ENCODE results near the gene PTPRK.
"Not testable (repeated sequence)": the region's sequence is repeated elsewhere in the genome, so short reads cannot be mapped to it uniquely, and the experiment has no call there.

Gene PTPRK

GRCh38 chr6:127952176-127952575 lies 568.2 kb downstream of the PTPRK start:
- no peak for DNase-seq (ENCODE audit: low spot score)

- no peak for DNase-seq (ENCODE audit: low spot score)
These were observed 569.1 kb downstream of the PTPRK start for GRCh38 chr6:127951172-127951917.

GRCh38 chr6:127950566-127951145 lies 569.7 kb downstream of the PTPRK start:
- no peak for DNase-seq (ENCODE audit: low spot score)

- no peak for DNase-seq (ENCODE audit: low spot score)
These were observed 571.1 kb downstream of the PTPRK start for GRCh38 chr6:127949251-127949650.

- no peak for DNase-seq (ENCODE audit: low spot score)
These were observed 574.0 kb downstream of the PTPRK start for GRCh38 chr6:127946388-127946787.

- DNase-seq (ENCODE audit: low spot score): no peak
These were observed 574.8 kb downstream of the PTPRK start for GRCh38 chr6:127945434-127946097.

GRCh38 chr6:127941228-127941627 lies 579.2 kb downstream of the PTPRK start:
- no peak for DNase-seq (ENCODE audit: low spot score)

- DNase-seq (ENCODE audit: low spot score): peak; percentile 3
These were observed 580.8 kb downstream of the PTPRK start for GRCh38 chr6:127939442-127940066.

- DNase-seq (ENCODE audit: low spot score): peak; percentile 5
These were observed 581.7 kb downstream of the PTPRK start for GRCh38 chr6:127938701-127939100.

- no peak for DNase-seq (ENCODE audit: low spot score)
These were observed 582.7 kb downstream of the PTPRK start for GRCh38 chr6:127937747-127938146.

- DNase-seq (ENCODE audit: low spot score): no peak
These were observed 583.3 kb downstream of the PTPRK start for GRCh38 chr6:127937102-127937501.

GRCh38 chr6:127934956-127935355 lies 585.4 kb downstream of the PTPRK start:
- DNase-seq (ENCODE audit: low spot score): no peak

GRCh38 chr6:127933852-127934840 lies 586.3 kb downstream of the PTPRK start:
- DNase-seq (ENCODE audit: low spot score): no peak

- DNase-seq (ENCODE audit: low spot score): no peak
These were observed 587.3 kb downstream of the PTPRK start for GRCh38 chr6:127933137-127933536.

GRCh38 chr6:127932708-127933107 lies 587.7 kb downstream of the PTPRK start:
- no peak for DNase-seq (ENCODE audit: low spot score)

GRCh38 chr6:127926441-127926840 lies 594.0 kb downstream of the PTPRK start:
- DNase-seq (ENCODE audit: low spot score): not testable (repeated sequence)

- DNase-seq (ENCODE audit: low spot score): no peak
These were observed 596.0 kb downstream of the PTPRK start for GRCh38 chr6:127924440-127924839.

GRCh38 chr6:127924031-127924430 lies 596.4 kb downstream of the PTPRK start:
- no peak for DNase-seq (ENCODE audit: low spot score)

GRCh38 chr6:127923135-127923534 lies 597.3 kb downstream of the PTPRK start:
- no peak for DNase-seq (ENCODE audit: low spot score)

GRCh38 chr6:127921982-127922381 lies 598.4 kb downstream of the PTPRK start:
- no peak for DNase-seq (ENCODE audit: low spot score)

GRCh38 chr6:127920804-127921203 lies 599.6 kb downstream of the PTPRK start:
- DNase-seq (ENCODE audit: low spot score): no peak
